Prostate gland (tissue), 2 donors: ENCODE results near the gene WASHC4. TPM values are rescaled to one million over a fixed set of nuclear protein-coding genes. Genes with fewer than 3 reads are reported as not detected.

Source experiments
- DNase-seq: peaks from one replicate; pipeline ENCODE4 v3.0.0-alpha.2; 2019; ENCODE audit warnings: low spot score
- H3K27ac ChIP-seq, 2 donors: fragments of 200-600 bp; sonication (generic); 2 replicates each; pipeline ENCODE4 v1.5.1; 2017 to 2019
- H3K27me3 ChIP-seq: fragments of 200-600 bp; sonication (generic); replicated peaks from 2 replicates; pipeline ENCODE4 v1.5.1; 2019; ENCODE audit not compliant: insufficient read depth
- H3K36me3 ChIP-seq, 2 donors: fragments of 200-600 bp; sonication (generic); 1 replicate in 1 of 2; 2 replicates in 1 of 2; pipeline versions ENCODE4 v1.5.1 to v1.8.1; 2017 to 2019
- H3K4me1 ChIP-seq: fragments of 200-600 bp; sonication (generic); replicated peaks from 2 replicates; pipeline ENCODE4 v1.5.1; 2019
- H3K4me3 ChIP-seq, 2 donors: fragments of 200-600 bp; sonication (generic); 2 replicates each; pipeline ENCODE4 v1.5.1; 2017 to 2019
- H3K9me3 ChIP-seq: fragments of 200-600 bp; sonication (generic); 2 replicates; pipeline ENCODE4 v1.5.1; 2017
- CTCF ChIP-seq, 4 experiments: fragments of 200-600 bp in 2 of 4; fragments of 450-650 bp in 2 of 4; sonication (generic) in 2 of 4; IDR thresholded peaks; 1 replicate in 3 of 4; 2 replicates in 1 of 4; pipeline ENCODE4 v1.5.1; 2016 to 2019; ENCODE audit warnings: antibody characterized with exemption in 4 of 4, mild to moderate bottlenecking in 2 of 4, moderate library complexity in 2 of 4
- POLR2A ChIP-seq: fragments of 450-650 bp; IDR thresholded peaks from one replicate; pipeline ENCODE4 v1.6.1; 2016; ENCODE audit warnings: antibody characterized with exemption, mild to moderate bottlenecking
- POLR2AphosphoS5 ChIP-seq: sonication (generic); formaldehyde crosslinking; IDR thresholded peaks from one replicate; pipeline ENCODE4 v1.6.1; 2017; ENCODE audit warnings: antibody characterized with exemption
- WGBS: methylation state at CpG from one replicate; pipeline ENCODE4 v1.1.5; 2018; 5-methylcytosine and 5-hydroxymethylcytosine counted together
- intact Hi-C: fragments of 100-400 bp; cut with DNase I; formaldehyde crosslinking; loops from one replicate; pipeline ENCODE4 v1.14.2; 2022
- total RNA-seq, 2 donors: library from RNA; depleted of rRNA; stranded (reverse); fragments of >200 nt; gene quantifications; one replicate each; pipeline ENCODE4 v1.1.0, GENCODE V29; 2016

WASHC4 gene
- total RNA-seq, 2 donors from 2014 or later: 30.6 to 31.2 TPM

DNA sequence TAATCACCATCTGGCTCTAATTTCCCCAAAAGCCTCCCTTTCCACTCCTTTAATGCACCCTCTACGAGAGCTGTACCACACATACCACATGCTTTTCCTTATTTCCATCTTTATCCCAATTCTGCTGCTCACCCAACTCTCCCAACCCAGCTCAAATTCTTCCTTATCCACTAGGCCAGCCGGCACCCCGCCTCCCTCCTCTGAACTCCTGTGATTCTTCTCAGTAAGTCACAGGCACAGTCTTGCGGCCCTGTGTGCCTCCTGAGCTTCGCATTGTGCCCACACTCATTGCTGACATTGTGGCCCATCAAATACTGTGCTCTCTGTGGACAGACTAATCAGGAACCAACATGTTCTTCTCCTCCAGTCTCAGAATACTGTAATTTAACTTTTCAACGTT lies 83.0 kb downstream of the WASHC4 start:
- 83% methylated on average over 6 of the region's 6 CpGs for WGBS
- intact Hi-C loops: no loop called here

GRCh38 chr12:105192624-105193225 lies 85.2 kb downstream of the WASHC4 start:
- intact Hi-C loops: no loop called here
- Histone ChIP-seq H3K4me3 (no peak overlapping the region), H3K27ac (peak overlapping the region in 1 of 2 donors; percentile 22), H3K9me3 (no peaks in the 10 kb centered on the region), H3K4me1 (no peaks in the 10 kb centered on the region), H3K36me3 (peaks cover 3 to 7% of the 10 kb centered on the region in 2 donors), H3K27me3 (no peaks in the 10 kb centered on the region)
- no peak for TF ChIP-seq CTCF (IDR thresholded peaks at IDR 0.05)
- no peak for TF ChIP-seq POLR2A
- no peak for TF ChIP-seq POLR2AphosphoS5
- DNase-seq: no peak
- WGBS: 70% methylated on average over 1 of the region's 1 CpG

More for the DNA sequence above, 83.0 kb downstream of the WASHC4 start:
- TF ChIP-seq CTCF (IDR thresholded peaks at IDR 0.05): no peak
- no peak for TF ChIP-seq POLR2AphosphoS5
- TF ChIP-seq POLR2A: no peak
- H3K9me3 ChIP-seq: no peaks in the 10 kb centered on the region
- no peak overlapping the region for H3K27ac ChIP-seq
- no peaks in the 10 kb centered on the region for H3K4me1 ChIP-seq
- DNase-seq: no peak
- H3K27me3 ChIP-seq: no peaks in the 10 kb centered on the region
- H3K4me3 ChIP-seq: no peak overlapping the region
- H3K36me3 ChIP-seq: peaks cover 3 to 4% of the 10 kb centered on the region in 2 donors

DNA sequence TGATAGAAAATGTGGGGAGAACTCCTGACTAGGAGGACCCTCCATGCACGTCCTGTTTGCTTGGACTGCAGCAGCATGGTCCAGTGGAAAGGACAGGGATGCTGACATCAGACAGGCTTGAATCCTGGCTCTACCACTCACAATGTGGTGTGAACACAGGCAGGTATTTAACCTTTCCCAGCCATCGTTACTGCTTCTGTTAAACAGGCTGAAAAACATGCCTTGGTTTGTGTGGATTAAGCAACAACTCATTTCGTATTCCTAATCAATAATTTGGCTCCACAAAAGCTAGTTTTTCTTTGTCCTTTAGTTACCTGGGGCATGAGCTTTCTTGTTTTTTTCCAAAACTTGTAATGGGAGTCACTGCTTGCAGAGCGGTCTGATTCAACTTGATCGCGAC lies 87.4 kb downstream of the WASHC4 start:
- H3K27ac ChIP-seq: no peak overlapping the region
- WGBS: 90% methylated on average over 6 of the region's 6 CpGs
- intact Hi-C loops: no loop called here
- H3K27me3 ChIP-seq: no peaks in the 10 kb centered on the region
- no peak overlapping the region for H3K4me3 ChIP-seq
- H3K9me3 ChIP-seq: no peaks in the 10 kb centered on the region
- TF ChIP-seq CTCF (IDR thresholded peaks at IDR 0.05): no peak
- TF ChIP-seq POLR2A: no peak
- TF ChIP-seq POLR2AphosphoS5: no peak
- no peak for DNase-seq
- peaks cover 0 to 8% of the 10 kb centered on the region in 2 donors for H3K36me3 ChIP-seq
- no peaks in the 10 kb centered on the region for H3K4me1 ChIP-seq

DNA sequence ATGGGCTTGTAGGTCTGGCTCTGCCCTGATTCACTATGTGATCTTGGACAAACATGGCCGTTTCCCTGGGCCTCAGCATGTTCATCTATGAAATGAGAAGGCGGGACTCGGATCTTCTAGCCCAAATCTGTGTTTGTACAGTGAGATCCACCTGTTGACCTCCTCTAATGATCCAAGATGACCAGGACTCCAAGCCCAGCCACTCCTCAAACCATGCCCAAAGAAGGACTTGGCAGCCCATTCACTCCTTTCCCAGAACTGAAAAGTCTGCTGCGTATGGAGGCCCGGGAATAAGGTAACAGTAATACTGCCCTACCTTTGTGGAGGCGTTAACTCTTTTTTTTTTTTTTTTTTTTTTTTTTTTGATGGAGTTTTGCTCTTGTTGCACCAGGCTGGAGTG lies 88.6 kb downstream of the WASHC4 start:
- H3K36me3 ChIP-seq: peaks cover 0 to 8% of the 10 kb centered on the region in 2 donors

More for the DNA sequence above, 88.6 kb downstream of the WASHC4 start:
- H3K4me3 ChIP-seq: no peak overlapping the region
- H3K27ac ChIP-seq: no peak overlapping the region
- 92% methylated on average over 6 of the region's 6 CpGs for WGBS
- intact Hi-C loops: no loop called here
- DNase-seq: no peak
- H3K4me1 ChIP-seq: no peaks in the 10 kb centered on the region
- no peaks in the 10 kb centered on the region for H3K27me3 ChIP-seq
- TF ChIP-seq POLR2A (no peak), CTCF (IDR thresholded peaks at IDR 0.05) (no peak), POLR2AphosphoS5 (no peak)
- no peaks in the 10 kb centered on the region for H3K9me3 ChIP-seq
